ENCODE measurements around the gene ADARB2. TPM values are rescaled to one million over a fixed set of nuclear protein-coding genes. Genes with fewer than 3 reads are reported as not detected.

The ADARB2 gene
- total RNA-seq, 3 donors from 2014 or later = 0.31 to 4.2 TPM; not detected in 1

- no peak for ATAC-seq
- no peaks in the 10 kb centered on the region for H3K4me1 ChIP-seq (ENCODE audit: low read depth)
- TF ChIP-seq CTCF (IDR thresholded peaks at IDR 0.05) = no peak
- no peak overlapping the region for H3K4me3 ChIP-seq
- DNase-seq = no peak
- H3K36me3 ChIP-seq (ENCODE audit: low read depth) = no peaks in the 10 kb centered on the region
- intact Hi-C loops (cut with DNase I, micrococcal nuclease) = no loop called here
- H3K9me3 ChIP-seq = no peaks in the 10 kb centered on the region
Measured at GRCh38 chr10:1525354-1526162, 211.8 kb downstream of the ADARB2 start.

DNA sequence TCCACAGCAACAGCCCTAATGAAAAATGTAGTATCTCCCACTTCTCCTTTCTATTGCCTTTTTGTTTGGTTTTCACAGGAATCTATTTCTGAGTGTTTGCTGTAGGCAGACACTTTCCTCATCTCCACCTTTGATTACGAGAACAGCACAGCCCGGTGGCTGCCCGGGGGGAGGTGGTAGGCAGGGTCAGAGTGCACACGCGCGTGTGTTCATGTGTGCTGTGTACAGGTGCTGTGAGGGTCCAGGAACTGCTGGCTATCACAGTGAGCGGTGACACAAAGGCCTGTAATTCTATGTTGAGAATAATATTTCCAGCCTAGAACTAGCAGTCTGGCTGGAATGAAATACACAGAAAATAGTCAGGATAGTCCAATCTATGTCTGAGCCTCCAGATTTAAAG, 212.8 kb downstream of the ADARB2 start:
- DNase-seq (no peak), ATAC-seq (no peak)
- Histone ChIP-seq H3K4me3 (no peak overlapping the region), H3K4me1 (ENCODE audit: low read depth) (no peaks in the 10 kb centered on the region), H3K9me3 (no peaks in the 10 kb centered on the region), H3K36me3 (ENCODE audit: low read depth) (no peaks in the 10 kb centered on the region)
- intact Hi-C loops (cut with DNase I, micrococcal nuclease) = no loop called here
- no peak for TF ChIP-seq CTCF (IDR thresholded peaks at IDR 0.05)

DNA sequence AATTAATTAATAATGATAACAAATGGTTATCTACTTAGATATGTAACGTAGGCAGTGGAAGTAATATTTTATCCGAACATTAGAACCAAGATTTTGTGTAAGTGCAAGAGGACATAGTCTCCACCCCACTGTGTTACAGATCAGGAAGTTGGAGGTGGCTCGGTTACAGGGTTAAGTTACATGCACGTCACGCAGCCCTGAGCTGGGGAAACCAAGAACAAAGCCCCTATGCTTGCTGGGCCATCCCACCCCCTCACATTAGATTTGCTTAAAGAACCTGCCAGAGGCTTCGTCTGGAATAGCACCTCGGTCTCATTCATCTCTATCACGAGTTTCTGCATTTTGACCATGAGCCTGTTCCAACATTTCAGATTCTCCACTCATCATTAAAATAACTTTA, 214.1 kb downstream of the ADARB2 start:
- Histone ChIP-seq H3K9me3 (no peaks in the 10 kb centered on the region), H3K4me3 (no peak overlapping the region), H3K4me1 (ENCODE audit: low read depth) (no peaks in the 10 kb centered on the region), H3K36me3 (ENCODE audit: low read depth) (no peaks in the 10 kb centered on the region)
- DNase-seq (no peak), ATAC-seq (no peak)
- intact Hi-C loops (cut with DNase I, micrococcal nuclease) = no loop called here
- no peak for TF ChIP-seq CTCF (IDR thresholded peaks at IDR 0.05)

DNA sequence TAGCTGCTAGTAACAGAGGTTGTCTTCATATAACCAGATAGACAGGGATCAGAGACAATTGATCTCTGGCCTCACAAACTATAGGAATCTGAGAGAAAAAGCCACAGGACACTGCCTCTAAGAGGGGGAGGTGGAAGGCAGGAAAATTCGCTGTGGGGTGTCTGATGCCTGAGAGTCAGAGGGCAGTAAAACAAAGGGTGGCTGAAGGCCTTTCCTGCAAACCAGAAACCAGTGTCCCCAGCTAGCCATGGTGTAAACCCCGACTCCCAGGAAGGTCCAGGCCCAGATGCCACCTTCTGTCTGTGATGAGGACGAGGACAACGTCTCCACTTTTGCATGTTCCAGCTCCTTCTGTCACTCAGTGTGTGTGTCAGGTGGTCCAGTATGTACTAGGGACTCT, 215.1 kb downstream of the ADARB2 start:
- no peak for TF ChIP-seq CTCF (IDR thresholded peaks at IDR 0.05)
- no peaks in the 10 kb centered on the region for H3K4me1 ChIP-seq (ENCODE audit: low read depth)
- no peaks in the 10 kb centered on the region for H3K9me3 ChIP-seq
- intact Hi-C loops (cut with DNase I, micrococcal nuclease) = no loop called here
- no peak overlapping the region for H3K4me3 ChIP-seq
- DNase-seq = no peak
- H3K36me3 ChIP-seq (ENCODE audit: low read depth) = no peaks in the 10 kb centered on the region
- ATAC-seq = no peak

- intact Hi-C loops (cut with DNase I, micrococcal nuclease) = no loop called here
- Histone ChIP-seq H3K4me3 (no peak overlapping the region), H3K36me3 (ENCODE audit: low read depth) (no peaks in the 10 kb centered on the region), H3K4me1 (ENCODE audit: low read depth) (no peaks in the 10 kb centered on the region), H3K9me3 (no peaks in the 10 kb centered on the region)
- no peak for TF ChIP-seq CTCF (IDR thresholded peaks at IDR 0.05)
- DNase-seq = no peak
- no peak for ATAC-seq
Measured at GRCh38 chr10:1521741-1522140, 215.6 kb downstream of the ADARB2 start.
